H1 (cell line): ENCODE data around the gene EGFR. TPM values are rescaled to one million over a fixed set of nuclear protein-coding genes. Genes with fewer than 3 reads are reported as not detected.

Experiments used
- CREB1 ChIP-seq: IDR thresholded peaks from 2 replicates; pipeline ENCODE4 v1.6.1; 2012; ENCODE audit warnings: inconsistent platforms
- polyA plus RNA-seq, 7 experiments: library from polyadenylated mRNA; depleted of rRNA in 3 of 7; stranded (reverse) in 5 of 7; unstranded in 2 of 7; fragments of >200 nt in 5 of 7; fragments of 200-250 nt in 2 of 7; gene quantifications; 1 replicate in 5 of 7; 2 replicates in 1 of 7; 4 replicates in 1 of 7; pipeline versions ENCODE4 v1.2.1 to v1.2.3, GENCODE V29; 2011 to 2013; ENCODE audit warnings: missing spikeins in 2 of 7, mixed read lengths in 2 of 7
- total RNA-seq: library from RNA; stranded (reverse); fragmentation: NEBNext Ultra II Directional; extraction: Animal tissue kit (Norgen Biotek cat#: 25700); gene quantifications from 2 replicates; pipeline ENCODE4 v1.2.1, GENCODE V29; 2021
- TF ChIP-seq, protein P1 (sequence below): IDR thresholded peaks from 2 replicates; pipeline ENCODE4 v1.6.1; 2012; ENCODE audit warnings: inconsistent platforms

Gene EGFR
- total and polyA plus RNA-seq, 2 of the 8 experiments (the other 6 are each of a cell fraction or from before 2014, with no cell fraction given), result 1.9 to 5.8 TPM

DNA sequence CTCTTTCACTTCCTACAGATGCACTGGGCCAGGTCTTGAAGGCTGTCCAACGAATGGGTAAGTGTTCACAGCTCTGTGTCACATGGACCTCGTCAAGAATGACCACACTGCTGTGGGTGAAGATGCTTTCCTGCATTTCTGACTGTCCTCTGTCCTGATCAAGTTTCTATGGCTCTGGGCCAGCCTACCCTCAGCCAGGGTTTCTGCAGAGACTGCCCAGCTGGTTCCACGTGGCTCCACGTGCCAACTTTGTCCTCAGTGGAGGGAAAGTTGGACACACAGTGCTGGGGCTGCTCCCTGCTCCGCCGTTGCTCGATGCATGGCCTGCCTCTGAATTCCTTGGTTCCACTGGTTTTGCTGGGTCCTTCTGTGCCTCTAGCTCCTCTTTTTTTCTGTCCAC is 152.3 kb downstream of the EGFR start (continued):
- TF ChIP-seq, protein P1, sequence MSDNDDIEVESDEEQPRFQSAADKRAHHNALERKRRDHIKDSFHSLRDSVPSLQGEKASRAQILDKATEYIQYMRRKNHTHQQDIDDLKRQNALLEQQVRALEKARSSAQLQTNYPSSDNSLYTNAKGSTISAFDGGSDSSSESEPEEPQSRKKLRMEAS, result no peak
- TF ChIP-seq CREB1, result no peak
